GM21529 (cell line): ENCODE measurements around the gene CIAO1.
"Not testable (repeated sequence)": the region's sequence is repeated elsewhere in the genome, so short reads cannot be mapped to it uniquely, and the experiment has no call there.

Experiments used
- ATAC-seq: cut with Tn5 transposase; IDR thresholded peaks from one replicate; pipeline ENCODE4 v1.9.1; 2021; ENCODE audit not compliant: unreplicated experiment

Gene CIAO1

DNA sequence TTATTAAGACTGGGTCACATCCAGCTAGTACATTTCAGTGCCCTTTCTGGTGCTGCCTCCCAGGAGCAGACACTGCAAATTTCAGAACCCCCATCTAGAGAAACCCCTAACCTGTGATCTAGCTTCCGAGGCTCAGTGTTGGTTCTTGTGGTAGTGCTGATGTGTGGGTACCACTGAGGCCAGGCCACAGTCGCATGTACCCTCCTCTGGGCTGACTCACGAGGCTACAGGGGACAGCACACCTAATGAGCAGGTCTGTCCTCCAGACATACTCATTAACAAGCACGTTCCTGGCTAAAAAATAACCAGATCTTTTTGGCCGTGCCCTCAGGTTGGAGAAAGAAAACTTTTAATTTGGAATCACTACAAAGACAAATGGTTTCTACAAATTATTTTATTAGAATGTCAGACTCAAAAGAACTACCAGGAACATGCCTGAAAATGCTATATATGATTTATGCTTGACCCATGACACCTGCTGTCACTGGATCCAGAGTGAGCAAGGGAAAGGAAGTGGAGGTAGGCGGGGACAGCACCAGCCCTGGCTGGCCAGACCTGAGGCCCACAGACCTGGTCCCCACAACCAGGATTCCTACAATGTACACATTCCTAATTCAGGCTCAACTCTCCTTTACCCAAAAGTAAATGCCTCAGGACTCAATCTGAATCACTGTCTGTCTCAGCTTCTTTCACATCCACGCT is 8.5 kb downstream of the CIAO1 start:
- ATAC-seq = no peak

DNA sequence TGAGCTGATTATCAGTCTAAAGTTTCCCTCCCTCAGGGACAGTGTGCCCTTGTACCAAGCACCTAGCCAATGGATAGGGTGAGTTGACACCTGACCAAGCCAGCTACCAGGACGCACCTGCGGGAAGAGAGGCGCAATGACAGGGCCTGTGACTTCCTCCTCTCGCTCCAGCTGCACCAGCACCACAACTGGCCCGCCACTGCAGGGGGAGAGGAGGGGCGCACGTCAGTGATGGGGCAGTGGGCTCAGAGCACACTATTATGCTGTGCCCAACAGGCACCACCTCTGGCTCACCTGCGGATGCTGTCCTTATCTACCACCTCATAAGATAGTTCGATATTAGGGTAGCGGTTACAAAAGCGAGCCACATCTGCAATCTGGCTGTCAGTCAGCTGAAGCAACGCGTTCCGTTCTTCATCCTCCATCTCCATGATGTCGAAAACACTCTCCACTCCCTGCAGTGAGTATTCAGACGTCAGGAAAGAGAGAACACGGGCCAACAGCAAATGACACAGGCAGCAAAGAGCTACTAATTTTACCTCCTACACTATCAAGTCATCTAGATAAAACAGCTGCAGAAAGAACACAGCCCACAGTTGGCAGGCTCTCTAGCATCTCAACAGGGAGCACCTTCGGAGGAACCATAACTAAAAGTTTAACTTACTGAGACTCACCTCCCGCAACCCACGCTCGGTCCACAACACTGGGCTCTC is 10.9 kb downstream of the CIAO1 start:
- no peak for ATAC-seq

DNA sequence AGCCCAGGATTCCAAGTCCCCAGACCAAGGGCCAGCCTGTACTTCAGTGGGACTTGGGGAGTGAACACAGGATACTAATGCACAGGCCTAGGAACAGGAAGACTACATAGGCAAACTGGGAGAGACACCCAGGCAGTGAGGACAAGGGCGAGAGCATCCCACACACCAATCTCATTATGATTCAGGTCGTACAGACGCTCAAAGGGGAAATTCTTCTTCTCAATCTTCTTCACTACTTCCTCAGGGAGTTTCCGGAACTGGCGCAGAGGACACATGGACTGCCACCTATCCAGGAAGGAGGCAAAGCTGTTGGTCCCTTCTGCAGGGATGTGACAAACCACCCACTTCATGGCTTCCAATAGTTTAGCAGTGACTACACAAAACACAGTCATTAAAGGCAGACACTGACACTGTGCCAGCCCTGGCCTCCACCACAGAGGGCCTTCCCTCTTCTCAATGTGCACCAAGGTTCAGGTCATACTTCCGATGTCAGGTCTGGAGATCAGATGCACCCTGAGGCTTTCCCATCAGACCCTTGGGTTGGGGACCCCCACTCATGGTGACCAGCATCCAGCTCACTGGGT is 21.3 kb downstream of the CIAO1 start:
- no peak for ATAC-seq

DNA sequence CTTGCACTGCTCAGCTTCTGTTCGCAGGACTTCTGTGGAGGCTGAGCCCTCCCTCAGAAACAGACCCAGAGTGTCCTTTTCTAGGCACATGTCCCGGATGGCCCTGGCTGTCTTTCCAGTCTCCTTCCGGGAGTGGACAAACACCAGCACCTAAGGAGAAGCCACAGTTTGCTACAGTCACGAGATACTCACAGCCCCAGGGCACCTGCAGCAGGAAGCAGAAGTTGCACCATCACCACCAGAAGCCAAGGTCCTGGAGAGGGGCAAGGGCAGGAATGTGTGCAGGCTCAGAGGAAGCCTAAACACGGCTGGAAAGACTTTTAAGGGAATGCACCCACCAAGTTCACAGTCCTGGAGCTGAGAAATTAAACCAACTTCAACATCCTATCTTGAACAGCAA is 25.7 kb downstream of the CIAO1 start:
- ATAC-seq = no peak

DNA sequence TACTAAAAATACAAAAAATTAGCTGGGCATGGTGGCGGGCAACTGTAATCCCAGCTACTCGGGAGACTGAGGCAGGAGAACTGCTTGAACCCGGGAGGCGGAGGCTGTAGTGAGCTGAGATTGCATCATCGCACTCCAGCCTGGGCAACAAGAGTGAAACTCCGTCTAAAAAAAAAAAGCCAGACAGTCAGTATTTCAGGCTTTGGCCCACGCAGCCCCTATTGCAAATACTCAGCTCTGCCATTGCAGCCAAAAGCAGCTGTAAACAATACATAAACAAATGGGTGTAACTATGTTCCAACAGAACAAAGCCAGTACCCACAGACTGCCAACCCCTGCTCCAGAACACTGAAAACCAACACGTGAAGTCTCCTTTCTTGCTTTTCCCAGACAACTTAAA is 28.2 kb downstream of the CIAO1 start:
- ATAC-seq = not testable (repeated sequence)

DNA sequence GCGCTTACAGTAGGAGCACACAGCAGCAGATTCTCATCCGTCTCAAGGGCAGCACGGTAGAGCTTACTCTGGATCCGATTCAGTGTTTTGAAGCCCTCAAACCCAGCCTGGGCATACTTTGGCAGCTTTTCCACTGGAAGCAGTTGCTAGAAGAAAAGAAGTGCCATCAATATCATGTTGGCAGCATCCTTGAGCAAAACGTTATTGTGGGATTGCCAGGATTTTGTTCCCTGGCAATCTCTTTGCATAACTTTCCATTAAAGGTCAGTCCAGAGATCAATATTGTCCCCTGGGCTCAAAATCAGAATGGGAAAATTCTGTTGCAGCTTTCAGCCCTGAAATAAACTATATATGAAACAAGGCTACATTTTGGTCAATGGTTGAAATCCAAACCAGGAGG is 30.9 kb downstream of the CIAO1 start:
- ATAC-seq = no peak

DNA sequence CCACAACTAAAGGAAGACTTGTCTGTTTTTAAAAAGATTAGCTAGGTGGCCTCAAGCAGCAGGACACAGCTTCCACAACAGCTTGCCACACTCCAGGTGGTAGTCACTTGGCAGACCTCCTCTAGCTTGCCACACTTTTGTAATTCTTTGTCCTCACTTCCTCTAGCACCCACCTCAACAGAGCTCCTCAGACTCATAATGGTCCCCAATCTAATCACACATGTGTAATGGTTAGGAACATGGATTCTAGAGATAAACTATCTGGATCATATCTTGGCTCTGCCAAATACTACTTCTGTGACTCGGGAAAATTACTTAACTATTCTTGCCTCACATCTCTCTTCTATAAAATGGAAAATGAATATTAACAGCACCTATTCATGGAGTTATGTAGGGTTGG is 35.8 kb downstream of the CIAO1 start:
- no peak for ATAC-seq

DNA sequence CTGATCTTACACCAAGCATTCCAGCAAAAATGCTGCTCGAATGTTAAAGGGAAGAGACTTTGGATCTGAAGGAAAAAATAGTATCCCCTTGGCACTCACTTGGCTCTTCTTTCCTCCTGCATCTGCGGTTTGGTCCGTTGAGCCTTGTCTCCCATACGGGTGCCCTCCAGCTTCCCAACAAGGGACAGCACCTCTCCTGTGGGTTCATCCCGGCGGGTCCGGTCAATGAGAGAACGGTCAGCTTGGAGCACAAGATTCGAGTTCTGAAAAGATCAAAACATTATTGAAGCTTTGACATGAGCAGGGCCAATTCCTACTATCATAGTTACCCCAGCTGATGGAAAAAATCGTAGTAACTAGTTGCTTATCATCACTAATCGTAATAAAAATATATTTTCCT is 38.6 kb downstream of the CIAO1 start:
- no peak for ATAC-seq

DNA sequence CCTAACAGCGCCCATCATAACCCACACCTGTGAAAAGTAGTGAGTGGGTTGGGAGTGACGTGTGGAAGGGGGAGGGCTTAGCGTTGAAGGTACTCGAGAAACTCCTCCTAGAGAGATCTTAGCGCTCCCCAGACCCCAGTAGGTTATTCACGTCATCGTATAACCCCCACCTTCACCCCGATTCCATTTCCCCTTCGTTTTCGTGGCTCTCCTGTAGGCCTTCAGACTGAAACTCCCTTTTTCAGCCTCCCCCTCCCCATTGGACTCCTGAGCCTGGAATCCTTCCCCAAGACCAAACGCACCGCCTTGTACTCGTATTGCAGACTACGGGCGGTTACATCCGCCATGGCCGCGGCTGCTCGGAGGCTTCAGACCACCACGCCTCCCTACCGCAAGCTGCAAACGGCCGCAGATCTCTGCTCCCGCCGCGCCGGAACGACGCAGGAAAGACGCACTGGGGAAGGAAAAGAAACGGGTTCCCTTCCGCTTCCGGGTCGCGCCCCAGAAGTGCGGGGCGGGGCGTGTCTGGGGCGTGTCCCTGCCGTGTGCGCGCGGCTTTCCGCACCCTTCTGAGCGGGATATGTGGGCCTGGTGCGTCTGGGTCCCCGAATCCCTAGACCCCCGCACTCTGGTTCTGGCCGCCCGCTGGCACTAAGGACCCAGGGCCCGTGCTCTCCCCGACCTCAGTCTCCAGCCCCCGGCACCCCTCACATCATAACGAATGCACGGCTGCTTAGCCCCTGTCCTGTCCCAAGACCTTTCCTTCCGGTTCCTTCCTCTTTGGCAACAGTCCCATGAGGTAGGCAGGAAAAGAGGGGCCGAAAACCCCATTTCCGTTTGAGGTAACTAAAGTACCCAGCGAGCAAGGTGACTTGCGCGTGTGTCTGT is 39.3 kb downstream of the CIAO1 start, which contains the start of gene SNRNP200:
SNRNP200 (minus strand) TSS at position 456 of the 888 bp plus-strand sequence; CDS start at position 347, 109 bp downstream.
- ATAC-seq = peak; percentile 87

DNA sequence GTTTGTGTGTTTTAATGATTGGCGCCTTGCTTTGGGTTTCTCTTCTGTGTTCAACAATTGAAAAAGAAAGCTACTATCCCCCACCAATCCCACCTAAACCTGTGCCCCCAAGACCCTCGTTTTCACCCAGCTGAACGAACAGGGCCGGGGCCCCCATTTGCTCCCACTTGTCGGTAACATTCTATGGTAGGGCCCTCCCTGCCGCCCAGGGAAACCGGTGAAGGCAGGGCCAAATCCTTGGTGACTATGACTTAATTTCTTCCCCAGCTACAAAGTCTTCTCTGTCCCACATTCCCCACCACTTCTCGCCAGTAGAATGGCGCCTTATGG is 39.9 kb downstream of the CIAO1 start:
- no peak for ATAC-seq

DNA sequence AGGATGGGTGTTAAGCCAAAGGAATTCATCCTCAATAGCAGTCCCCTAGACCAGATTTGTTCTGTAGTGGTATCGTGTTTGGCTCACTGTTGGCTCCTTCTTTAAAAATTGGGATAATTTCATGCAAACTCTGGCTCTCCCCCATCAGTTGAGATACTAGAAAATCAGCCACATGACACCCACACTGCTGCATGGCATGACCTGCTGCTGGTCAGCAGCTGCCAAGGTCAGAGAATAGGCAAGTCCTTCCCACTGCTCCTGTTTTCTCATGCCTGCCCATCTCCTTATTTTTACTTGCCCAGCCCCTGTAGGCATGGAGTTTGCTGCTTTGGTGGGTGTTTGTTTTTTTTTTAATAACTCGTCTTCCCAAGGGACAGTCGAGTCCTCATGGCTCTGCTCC is 40.3 kb downstream of the CIAO1 start:
- no peak for ATAC-seq

DNA sequence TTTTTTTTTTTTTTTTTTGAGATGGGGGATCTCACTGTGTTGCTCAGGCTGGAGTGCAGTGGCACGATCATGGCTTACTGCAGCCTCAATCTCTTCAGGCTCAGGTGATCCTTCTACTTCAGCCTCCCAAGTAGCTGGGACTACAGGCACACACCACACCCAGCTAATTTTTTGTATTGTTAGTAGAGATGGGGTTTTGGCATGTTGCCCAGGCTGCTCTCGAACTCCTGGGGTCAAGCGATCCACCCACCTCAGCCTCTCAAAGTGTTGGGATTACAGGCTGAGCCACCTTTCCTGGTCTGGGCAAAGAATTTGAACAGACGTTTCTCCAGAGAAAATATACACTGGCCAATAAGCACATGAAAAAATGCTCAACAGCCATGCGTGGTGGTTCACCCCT is 42.2 kb downstream of the CIAO1 start:
- no peak for ATAC-seq

DNA sequence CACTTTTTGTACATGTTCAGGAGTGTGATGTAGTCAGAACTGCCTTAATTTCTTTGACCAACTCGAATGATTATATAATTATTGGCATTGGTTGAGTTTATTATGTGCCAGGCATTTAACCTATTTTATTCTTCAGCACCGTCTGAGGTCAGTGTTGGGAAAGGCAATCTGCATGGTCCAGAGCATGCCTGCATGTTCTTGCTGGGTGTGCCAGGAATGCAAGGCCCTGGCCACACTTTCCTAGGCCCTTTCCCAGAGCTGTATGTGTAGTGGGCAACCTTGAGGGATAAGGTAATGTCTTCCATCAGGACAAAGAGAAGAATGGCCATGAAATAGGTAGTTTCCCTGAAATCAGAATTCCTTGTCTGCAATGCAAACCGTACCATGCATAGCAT is 49.0 kb downstream of the CIAO1 start:
- ATAC-seq = no peak

DNA sequence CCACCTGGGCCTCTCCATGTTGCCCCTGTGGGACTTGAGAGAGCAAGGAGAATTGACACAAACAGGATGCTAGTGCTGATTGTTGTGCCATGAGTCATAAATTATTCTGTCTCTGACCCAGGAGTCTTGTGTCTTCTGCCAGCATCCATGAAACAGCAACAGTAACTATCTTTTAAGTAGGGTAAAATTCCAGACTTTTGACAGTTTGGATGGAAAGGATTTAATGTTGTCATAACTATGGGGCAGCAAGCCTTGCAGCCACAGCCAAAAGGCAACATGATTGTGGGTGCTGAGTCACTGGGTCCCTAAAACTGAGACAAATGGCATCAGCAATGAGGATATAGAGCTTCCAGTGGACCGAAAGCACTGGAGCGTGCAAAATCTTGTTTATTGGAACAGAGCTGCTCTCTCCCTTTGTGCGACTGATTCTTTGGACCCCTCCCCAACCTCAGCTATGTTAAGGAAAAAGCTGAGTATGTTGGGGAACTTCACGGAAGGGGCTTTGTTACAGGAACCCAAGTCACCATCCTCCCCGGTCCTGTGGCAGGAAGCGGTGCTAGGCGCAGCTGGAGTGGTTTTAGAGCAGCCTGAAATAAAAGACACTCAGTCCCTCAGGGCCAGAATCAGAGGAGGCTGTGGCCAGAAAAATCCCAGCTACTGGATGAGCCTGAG is 49.5 kb downstream of the CIAO1 start:
- ATAC-seq = no peak

DNA sequence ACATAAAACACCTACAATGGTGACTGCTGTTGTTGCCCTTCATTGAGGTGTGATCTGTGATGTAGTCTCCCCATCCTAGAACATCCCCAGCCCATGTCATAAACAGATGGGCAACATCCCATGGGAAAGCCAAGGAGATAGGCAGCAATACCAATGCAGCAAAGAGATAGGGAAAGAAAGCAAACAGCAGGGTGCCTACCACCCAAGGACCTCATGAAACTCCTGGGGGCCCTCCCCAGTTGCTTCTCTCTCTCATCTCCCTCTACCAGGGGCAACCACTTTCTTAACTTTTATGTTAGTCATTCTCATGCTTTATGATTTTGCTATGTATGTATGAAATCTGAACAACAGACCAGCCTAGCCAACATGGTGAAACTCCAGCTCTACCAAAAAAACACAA is 51.0 kb downstream of the CIAO1 start:
- ATAC-seq = no peak

DNA sequence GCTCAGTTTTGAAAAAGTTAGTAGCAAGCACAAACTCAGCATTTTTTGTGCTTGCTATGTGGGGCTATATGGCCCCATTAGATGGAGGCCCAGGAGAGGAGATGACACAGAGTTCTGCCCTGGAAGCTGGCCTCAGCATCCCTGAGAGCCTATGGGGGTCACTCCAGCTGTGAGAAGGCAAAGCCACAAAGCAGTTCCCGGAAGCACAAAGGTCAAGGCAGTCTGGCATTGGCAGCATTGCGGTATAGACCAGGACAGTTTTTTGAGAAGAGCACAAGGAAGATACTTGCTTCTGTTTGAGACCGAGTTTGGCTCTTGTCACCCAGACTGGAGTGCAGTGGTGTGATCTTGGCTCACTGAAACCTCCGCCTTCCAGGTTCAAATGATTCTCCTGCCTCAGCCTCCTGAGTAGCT is 51.6 kb downstream of the CIAO1 start:
- ATAC-seq = no peak

DNA sequence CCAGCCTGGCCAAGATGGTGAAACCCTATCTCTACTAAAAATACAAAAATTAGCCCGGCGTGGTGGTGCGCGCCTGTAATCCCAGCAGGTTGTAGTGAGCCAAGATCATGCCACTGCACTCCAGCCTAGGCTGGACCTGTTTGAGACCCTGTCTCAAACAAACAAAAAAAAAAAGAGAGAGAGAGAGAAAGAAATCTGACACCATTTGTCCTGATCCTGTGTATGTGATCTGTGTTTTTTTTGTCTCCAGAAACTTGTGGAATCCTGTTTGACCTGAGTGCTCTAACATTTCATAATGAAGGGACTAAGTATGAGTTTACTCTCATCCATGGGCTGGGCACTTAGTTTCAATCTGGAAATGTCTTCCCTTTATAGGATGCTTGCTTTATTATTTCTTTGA is 52.7 kb downstream of the CIAO1 start:
- ATAC-seq = no peak

DNA sequence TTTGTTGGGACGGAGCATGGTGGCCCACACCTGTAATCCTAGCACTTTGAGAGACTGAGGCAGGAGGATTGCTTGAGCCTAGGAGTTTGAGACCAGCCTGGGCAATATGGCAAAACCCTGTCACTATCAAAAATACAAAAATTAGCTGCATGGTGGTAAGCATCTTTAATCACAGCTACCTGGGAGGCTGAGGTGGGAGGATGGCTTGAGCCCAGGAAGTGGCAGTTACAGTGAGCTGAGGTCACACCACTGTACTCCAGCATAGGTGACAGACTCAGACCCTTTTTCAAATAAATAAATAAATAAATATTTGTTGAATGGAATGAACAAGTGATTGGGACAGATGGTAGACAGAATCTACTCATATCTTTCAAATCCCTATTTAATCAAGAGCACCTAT is 53.4 kb downstream of the CIAO1 start:
- no peak for ATAC-seq

DNA sequence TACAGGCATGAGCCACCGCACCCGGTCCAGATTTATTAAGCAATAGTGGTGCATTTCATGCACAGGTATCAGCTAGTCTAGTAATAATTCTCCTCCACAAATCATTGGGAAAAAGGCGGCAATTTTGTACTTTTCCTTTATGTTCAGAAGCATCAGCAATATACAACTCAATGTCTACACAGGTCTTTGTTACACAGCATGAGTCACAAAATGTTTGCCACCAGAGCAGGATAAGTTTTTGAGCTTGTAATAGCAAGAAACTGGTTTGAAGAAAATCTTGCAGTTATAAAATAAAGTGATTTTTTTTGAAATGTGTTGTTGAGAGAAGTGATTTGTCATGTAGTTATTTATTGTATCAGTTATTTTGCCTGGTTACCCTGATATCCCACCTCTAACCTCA is 54.3 kb downstream of the CIAO1 start:
- no peak for ATAC-seq

DNA sequence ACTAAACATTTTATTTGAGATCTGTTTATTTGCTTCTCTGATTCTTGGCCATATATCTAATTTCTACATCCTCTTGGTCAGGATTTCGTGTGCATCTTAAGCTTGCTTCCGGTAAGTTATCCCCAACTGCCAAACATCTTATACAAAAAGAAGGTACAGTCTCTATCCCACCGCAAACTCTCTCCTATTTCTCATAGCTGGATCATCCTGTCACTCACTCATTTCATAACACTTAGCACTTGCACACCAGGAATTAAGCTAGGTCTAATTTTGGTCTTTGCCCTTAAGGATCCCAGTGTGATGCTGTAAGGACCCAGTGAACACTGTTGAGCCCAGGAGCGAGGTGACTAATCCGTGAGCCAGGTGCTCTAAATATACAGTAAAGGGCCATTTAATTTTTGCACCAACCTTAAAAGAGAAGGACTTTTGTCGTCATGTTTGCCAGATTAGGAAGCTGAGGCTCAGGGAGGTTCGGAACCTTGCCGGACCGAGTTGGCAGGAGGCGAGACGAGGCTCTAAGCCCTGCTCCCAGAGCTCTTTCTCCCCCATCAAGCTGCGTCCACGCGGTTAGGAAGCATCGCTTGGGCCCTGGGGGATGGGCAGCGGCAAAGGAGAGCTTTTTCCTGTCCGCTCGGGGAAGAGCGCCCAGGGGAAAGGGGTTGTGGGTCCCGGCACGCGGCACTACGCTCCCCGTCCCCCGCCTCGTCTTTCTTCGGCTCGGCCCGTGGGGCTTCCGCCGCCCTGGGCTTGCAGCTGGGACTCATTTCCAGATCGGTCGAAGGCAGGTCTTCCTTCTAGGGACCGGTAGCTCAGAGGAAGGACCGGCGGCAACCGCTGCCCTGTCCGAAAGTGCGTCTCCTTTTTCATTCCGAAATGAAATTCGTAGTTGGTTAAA is 55.0 kb downstream of the CIAO1 start:
- ATAC-seq = peak; percentile 30
